Heart left ventricle (tissue), 16 donors: Measurements from ENCODE around the gene TUBA8. TPM values are rescaled to one million over a fixed set of nuclear protein-coding genes. Genes with fewer than 3 reads are reported as not detected.
"Not testable (repeated sequence)": the region's sequence is repeated elsewhere in the genome, so short reads cannot be mapped to it uniquely, and the experiment has no call there.

Source experiments
- ATAC-seq, 4 donors: fragments of 200-7000 bp; cut with Tn5 transposase; one replicate each; pipeline ENCODE4 v1.9.1; 2020 to 2022; ENCODE audit warnings: moderate library complexity in 4 of 4, mild to moderate bottlenecking in 3 of 4, moderate number of reproducible peaks in 1 of 4
- DNase-seq, 5 donors: peaks; one replicate each; pipeline ENCODE4 v3.0.0-alpha.2; 2020
- H3K27ac ChIP-seq, 12 donors: fragments of 200-600 bp; sonication (generic) in 4 of 12; one replicate each; pipeline versions ENCODE4 v1.5.0 to v1.8.0; 2016 to 2022; ENCODE audit warnings: mild to moderate bottlenecking in 2 of 12
- H3K27me3 ChIP-seq, 9 donors: fragments of 200-600 bp; sonication (generic) in 2 of 9; one replicate each; pipeline versions ENCODE4 v1.5.1 to v1.8.0; 2016 to 2022; ENCODE audit warnings: mild to moderate bottlenecking in 3 of 9
- H3K36me3 ChIP-seq, 9 donors: fragments of 200-600 bp; sonication (generic) in 2 of 9; one replicate each; pipeline versions ENCODE4 v1.5.0 to v1.8.0; 2018 to 2022; ENCODE audit warnings: mild to moderate bottlenecking in 2 of 9
- H3K4me1 ChIP-seq, 12 donors: fragments of 200-600 bp; sonication (generic) in 4 of 12; one replicate each; pipeline versions ENCODE4 v1.5.0 to v1.8.0; 2016 to 2022; ENCODE audit warnings: mild to moderate bottlenecking in 3 of 12
- H3K4me3 ChIP-seq, 12 donors: fragments of 200-600 bp; sonication (generic) in 4 of 12; one replicate each; pipeline versions ENCODE4 v1.5.0 to v1.8.0; 2017 to 2022; ENCODE audit warnings: mild to moderate bottlenecking in 9 of 12, moderate library complexity in 4 of 12
- H3K9me3 ChIP-seq, 12 donors: fragments of 200-600 bp; sonication (generic) in 4 of 12; one replicate each; pipeline versions ENCODE4 v1.5.0 to v1.8.0; 2016 to 2022; ENCODE audit warnings: mild to moderate bottlenecking in 1 of 12
- CTCF ChIP-seq, 12 donors: fragments of 200-600 bp; sonication (generic) in 4 of 12; IDR thresholded peaks; one replicate each; pipeline versions ENCODE4 v1.5.0 to v1.8.0; 2018 to 2022; ENCODE audit warnings: antibody characterized with exemption in 12 of 12, mild to moderate bottlenecking in 5 of 12
- POLR2A ChIP-seq, 2 donors: fragments of 450-650 bp; IDR thresholded peaks; one replicate each; pipeline ENCODE4 v1.6.1; 2017; ENCODE audit warnings: antibody characterized with exemption in 2 of 2, mild to moderate bottlenecking in 2 of 2, moderate library complexity in 2 of 2
- WGBS, 4 donors: extraction: QIAGEN DNeasy Blood & Tissue Kit in 2 of 4; methylation state at CpG; one replicate each; pipeline versions ENCODE4 v1.1.5 to v1.1.7; 2013 to 2018; 5-methylcytosine and 5-hydroxymethylcytosine counted together
- intact Hi-C, 10 donors: fragments of 100-400 bp; cut with DNase I; formaldehyde crosslinking; loops; one replicate each; pipeline versions ENCODE4 v1.11.1 to v1.14.2; 2022
- polyA plus RNA-seq, 2 donors: library from polyadenylated mRNA; stranded (reverse); fragments of 200-250 nt; gene quantifications; one replicate each; pipeline ENCODE4 v1.2.3, GENCODE V29; 2013
- total RNA-seq, 9 donors: library from RNA; depleted of rRNA in 2 of 9; stranded (reverse); fragments of >200 nt in 2 of 9; fragmentation: NEBNext Ultra II Directional in 3 of 9; extraction: Animal tissue kit (Norgen Biotek cat#: 25700) in 3 of 9; gene quantifications; one replicate each; pipeline versions ENCODE4 v1.1.0 to v1.2.4, GENCODE V29; 2016 to 2023
- donor health status: ischemic (EF 13 %, LVEDD 7.1; RV severe dilation, severe dysfunction).
- donor health status: healthy with polysubstance abuse.
- donor health status: DM: no; HTN: yes; CAD: no.
- donor health status: DM: no; HTN: no; CAD: no.
- donor health status: ischemic (EF 25% LVEDD 6.9; RV normal size, moderate dysfunction).
- donor health status: ischemic (EF 25% LVEDD 5.7; RV mildly dilated, moderate dysfunction).
- donor health status: healthy.
- donor health status: DM: yes; HTN: yes; CAD: no.
- donor health status: ischemic (EF 35%, LVEDD 5.7; RV mildly dilated, moderate dysfunction).
- donor health status: nonischemic (EF 11% LVEDD 7.7; RV severe dilation, severe dysfunction).
- donor health status: DM: yes; HTN: yes; CAD: no.
- donor health status: PGD.
- donor health status: ischemic (EF 29% LVEDD 5.4; RV normal size, mild dysfunction).
- donor health status: nonischemic (EF 23%, LVEDD 6.1; RV moderate dilation, normal function).

TUBA8 gene
- total and polyA plus RNA-seq, 11 donors, result 44.1 to 338 (median 92.2) TPM

GRCh38 chr22:18100781-18101180 lies 9.8 kb upstream of the TUBA8 start:
- no peak overlapping the region for H3K27ac ChIP-seq
- H3K4me1 ChIP-seq, result peaks cover 0 to under 1% (median 0%) of the 10 kb centered on the region in 12 donors
- intact Hi-C loops, result no loop called here
- H3K4me3 ChIP-seq, result no peak overlapping the region
- WGBS, 4 donors, result 89 to 97% (median 94%) methylated on average over 3 of the region's 3 CpGs
- no peaks in the 10 kb centered on the region for H3K27me3 ChIP-seq
- peaks cover 0 to 11% (median 0%) of the 10 kb centered on the region in 9 donors for H3K36me3 ChIP-seq
- DNase-seq (no peak), ATAC-seq (no peak)
- TF ChIP-seq CTCF (IDR thresholded peaks at IDR 0.05), result no peak
- no peaks in the 10 kb centered on the region for H3K9me3 ChIP-seq

DNA sequence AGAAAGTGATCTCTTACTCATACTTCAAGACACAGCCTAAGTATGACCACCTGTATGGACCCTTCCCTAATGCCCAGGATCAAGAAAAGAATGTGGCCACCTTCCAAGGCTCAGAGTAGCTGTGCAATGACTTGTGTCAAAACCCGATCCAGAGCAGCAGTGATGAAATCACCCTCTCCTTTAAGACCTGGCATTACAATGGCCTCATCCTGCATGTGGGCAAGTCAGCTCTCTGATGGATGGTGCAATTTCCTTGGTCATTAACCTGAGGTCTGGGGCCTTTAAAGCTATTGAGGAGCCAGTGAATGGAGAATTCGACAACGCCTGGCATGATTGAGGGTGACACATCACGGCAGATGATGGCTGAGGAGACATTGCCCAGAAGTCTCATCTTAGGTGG lies 9.1 kb upstream of the TUBA8 start:
- Histone ChIP-seq H3K36me3 (peaks cover 0 to 11% (median 0%) of the 10 kb centered on the region in 9 donors), H3K27ac (no peak overlapping the region), H3K9me3 (no peaks in the 10 kb centered on the region), H3K4me1 (no peaks in the 10 kb centered on the region), H3K4me3 (no peak overlapping the region), H3K27me3 (no peaks in the 10 kb centered on the region)
- TF ChIP-seq POLR2A (IDR thresholded peaks at IDR 0.05) (no peak), CTCF (IDR thresholded peaks at IDR 0.05) (no peak)
- intact Hi-C loops, result no loop called here
- peak in 1 of 4 donors; percentile 15 for ATAC-seq
- DNase-seq, result no peak
- 87 to 93% (median 92%) methylated on average over 4 of the region's 4 CpGs for WGBS, 4 donors

DNA sequence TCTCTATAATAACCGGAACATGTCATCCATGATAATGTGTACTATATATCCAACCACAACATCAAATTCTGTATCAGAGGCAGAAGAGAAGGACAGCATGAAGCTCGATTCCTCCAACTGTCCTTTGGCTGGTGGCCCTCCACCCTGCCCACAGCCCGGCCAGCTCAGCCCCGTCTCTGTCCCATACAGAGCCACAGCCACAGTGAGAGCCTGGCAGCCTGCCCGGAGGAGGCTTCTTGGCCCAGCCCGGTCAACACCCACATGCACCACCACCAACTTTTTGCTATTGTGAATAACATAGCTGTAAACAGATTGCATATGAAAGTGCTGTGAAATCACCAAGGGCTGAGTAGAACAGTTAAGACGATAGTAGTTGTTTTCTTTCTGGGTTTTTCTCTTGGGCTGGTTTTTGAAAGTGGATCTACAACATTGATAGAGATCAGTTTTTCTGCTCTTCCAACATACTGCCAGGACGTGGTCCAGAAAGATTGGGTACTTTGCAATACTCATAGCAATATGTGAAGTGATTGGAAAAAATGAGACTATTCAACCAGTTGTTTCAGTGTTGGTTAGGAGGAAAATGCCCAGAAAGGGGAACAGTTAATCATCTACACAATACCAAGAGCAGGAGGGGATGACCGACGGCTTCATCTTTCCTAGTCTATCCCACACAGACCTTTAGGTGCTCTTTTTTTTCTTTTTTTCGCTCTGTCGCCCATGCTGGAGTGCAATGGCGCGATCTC lies 6.9 kb upstream of the TUBA8 start:
- TF ChIP-seq CTCF (IDR thresholded peaks at IDR 0.05) (no peak), POLR2A (IDR thresholded peaks at IDR 0.05) (no peak)
- intact Hi-C loops, result no loop called here
- ATAC-seq (peak in 2 of 4 donors; percentile 49 to 50), DNase-seq (no peak)
- peaks cover 0 to 11% (median 0%) of the 10 kb centered on the region in 9 donors for H3K36me3 ChIP-seq
- H3K9me3 ChIP-seq, result no peaks in the 10 kb centered on the region
- no peaks in the 10 kb centered on the region for H3K4me1 ChIP-seq
- H3K4me3 ChIP-seq, result no peak overlapping the region
- no peaks in the 10 kb centered on the region for H3K27me3 ChIP-seq
- H3K27ac ChIP-seq, result no peak overlapping the region
- 81 to 90% (median 86%) methylated on average over 13 to 14 of the region's 14 CpGs for WGBS, 4 donors

DNA sequence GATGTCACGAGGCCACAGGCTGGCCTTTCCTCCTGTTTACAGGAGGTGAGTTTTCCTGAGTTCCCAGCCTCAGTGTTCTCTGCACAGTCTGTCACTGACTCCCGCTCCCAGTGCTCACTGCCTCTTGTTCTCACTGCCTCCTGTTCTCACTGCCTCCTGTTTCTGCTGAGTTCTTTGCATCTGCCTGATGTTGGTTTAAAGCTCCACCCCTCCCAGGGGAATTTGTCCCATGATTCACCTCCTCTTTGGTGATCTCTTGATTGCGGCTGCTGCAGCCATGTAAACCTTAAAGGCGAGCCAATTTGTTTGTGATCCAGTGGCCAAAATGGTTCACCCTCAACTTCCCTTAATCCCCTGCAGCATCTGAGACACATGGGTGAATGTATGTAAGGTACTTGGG lies 6.0 kb upstream of the TUBA8 start:
- Histone ChIP-seq H3K27ac (no peak overlapping the region), H3K27me3 (peaks cover 0 to 2% (median 0%) of the 10 kb centered on the region in 9 donors), H3K4me3 (no peak overlapping the region), H3K4me1 (peaks cover 0 to 2% (median 0%) of the 10 kb centered on the region in 12 donors), H3K36me3 (peaks cover 0 to 8% (median 0%) of the 10 kb centered on the region in 9 donors), H3K9me3 (no peaks in the 10 kb centered on the region)
- intact Hi-C loops, result no loop called here
- DNase-seq (no peak), ATAC-seq (no peak)
- WGBS, 4 donors, result 93 to 97% (median 94%) methylated on average over 4 of the region's 4 CpGs
- no peak for TF ChIP-seq POLR2A (IDR thresholded peaks at IDR 0.05)
- no peak for TF ChIP-seq CTCF (IDR thresholded peaks at IDR 0.05)

GRCh38 chr22:18105981-18106380 lies 4.6 kb upstream of the TUBA8 start:
- H3K27ac ChIP-seq, ATAC-seq, DNase-seq, intact Hi-C loops, H3K4me3 ChIP-seq, H3K36me3 ChIP-seq, H3K9me3 ChIP-seq: not testable (repeated sequence)
- 90 to 98% (median 93%) methylated on average over 6 to 7 of the region's 7 CpGs for WGBS, 4 donors
- H3K27me3 ChIP-seq, result peaks cover 0 to 16% (median 0%) of the 10 kb centered on the region in 9 donors
- peaks cover 0 to 12% (median 10%) of the 10 kb centered on the region in 12 donors for H3K4me1 ChIP-seq

DNA sequence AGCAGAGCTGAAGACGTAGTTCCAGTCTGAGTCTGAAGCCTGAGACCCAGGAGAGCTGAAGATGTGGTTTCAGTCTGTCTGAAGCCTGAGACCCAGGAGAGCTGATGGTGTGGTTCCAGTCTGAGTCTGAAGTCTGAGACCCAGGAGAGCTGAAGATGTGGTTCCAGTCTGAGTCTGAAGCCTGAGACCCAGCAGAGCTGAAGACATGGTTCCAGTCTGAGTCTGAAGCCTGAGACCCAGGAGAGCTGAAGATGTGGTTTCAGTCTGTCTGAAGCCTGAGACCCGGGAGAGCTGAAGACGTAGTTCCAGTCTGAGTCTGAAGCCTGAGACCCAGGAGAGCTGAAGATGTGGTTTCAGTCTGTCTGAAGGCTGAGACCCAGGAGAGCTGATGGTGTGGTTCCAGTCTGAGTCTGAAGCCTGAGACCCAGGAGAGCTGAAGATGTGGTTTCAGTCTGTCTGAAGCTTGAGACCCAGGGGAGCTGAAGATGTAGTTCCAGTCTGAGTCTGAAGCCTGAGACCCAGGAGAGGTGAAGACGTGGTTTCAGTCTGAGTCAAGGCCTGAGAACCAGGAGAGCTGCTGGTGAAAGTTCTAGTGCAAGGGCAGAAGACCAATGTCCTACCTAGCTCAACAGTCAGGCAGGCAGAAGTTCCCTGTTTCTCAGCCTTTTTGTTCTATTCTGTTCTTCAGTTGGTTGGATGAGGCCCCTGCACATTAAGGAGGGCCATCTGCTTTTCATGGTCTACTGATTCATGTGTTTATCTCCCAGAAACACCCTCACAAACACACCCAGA lies 3.9 kb upstream of the TUBA8 start:
- H3K4me3 ChIP-seq, ATAC-seq, H3K27ac ChIP-seq: not testable (repeated sequence)

More for the DNA sequence above, 3.9 kb upstream of the TUBA8 start:
- 61 to 97% (median 74%) methylated on average over 3 to 4 of the region's 4 CpGs for WGBS, 4 donors
- intact Hi-C loops, H3K9me3 ChIP-seq, H3K36me3 ChIP-seq, DNase-seq: not testable (repeated sequence)
- Histone ChIP-seq H3K4me1 (peaks cover 0 to 19% (median 10%) of the 10 kb centered on the region in 12 donors), H3K27me3 (peaks cover 0 to 23% (median 0%) of the 10 kb centered on the region in 9 donors)
